Uterus (tissue), 2 donors: Measurements from ENCODE around the gene GTF2F2.
A peak's percentile ranks its signal among the peaks of the same experiment; 100 is the strongest.

Source experiments
- POLR2A ChIP-seq, 2 donors: fragments of 450-650 bp; IDR thresholded peaks; one replicate each; pipeline ENCODE4 v1.6.1; 2016; ENCODE audit warnings: antibody characterized with exemption in 2 of 2, mild to moderate bottlenecking in 1 of 2, moderate library complexity in 1 of 2
- TF ChIP-seq, protein P1 (sequence below), 4 experiments: fragments of 200-600 bp in 2 of 4; fragments of 450-650 bp in 2 of 4; sonication (generic) in 2 of 4; IDR thresholded peaks; one replicate each; pipeline ENCODE4 v1.5.1; 2016 to 2019; ENCODE audit warnings: antibody characterized with exemption in 4 of 4, mild to moderate bottlenecking in 2 of 4, moderate library complexity in 1 of 4

DNA sequence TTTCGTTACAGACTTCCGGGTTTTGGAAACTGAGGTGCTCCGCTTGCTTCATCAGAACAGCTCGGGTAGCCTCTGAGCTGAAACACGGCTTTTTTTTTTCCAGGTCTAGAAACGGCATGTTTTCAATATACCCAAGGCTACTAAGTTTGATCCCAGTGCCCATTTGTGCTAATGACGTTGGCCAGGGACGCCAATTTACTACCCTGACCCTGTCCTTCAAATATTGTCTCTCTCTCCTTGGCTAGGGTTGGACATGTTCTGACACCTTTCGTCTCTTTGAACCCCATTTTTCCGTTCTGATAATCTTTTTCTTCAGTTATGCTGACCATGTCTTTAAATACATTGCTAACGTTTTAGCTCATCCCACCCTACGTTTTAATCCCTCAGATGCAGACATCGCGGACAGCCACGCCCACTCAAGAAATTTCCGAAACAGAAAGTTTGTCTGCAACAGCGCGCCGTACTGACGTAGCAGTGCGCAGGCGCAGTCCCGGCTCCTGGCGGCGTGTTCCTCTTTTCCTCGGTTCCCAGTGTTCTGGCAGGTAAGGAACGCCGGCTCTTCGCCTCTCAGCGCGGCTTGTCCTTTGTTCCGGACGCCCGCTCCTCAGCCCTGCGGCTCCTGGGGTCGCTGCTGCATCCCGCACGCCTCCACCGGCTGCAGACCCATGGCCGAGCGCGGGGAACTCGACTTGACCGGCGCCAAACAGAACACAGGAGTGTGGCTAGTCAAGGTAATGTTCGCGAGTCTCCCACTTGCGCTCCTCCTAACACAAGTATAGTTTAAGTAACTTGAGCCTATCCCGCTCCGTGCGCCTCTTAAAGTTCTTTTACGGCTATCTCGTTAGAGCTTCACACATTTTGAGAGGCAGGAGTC lies at the start of gene GTF2F2:
- peak; percentile 32 to 46 for TF ChIP-seq POLR2A (IDR thresholded peaks at IDR 0.05)
- TF ChIP-seq, protein P1, sequence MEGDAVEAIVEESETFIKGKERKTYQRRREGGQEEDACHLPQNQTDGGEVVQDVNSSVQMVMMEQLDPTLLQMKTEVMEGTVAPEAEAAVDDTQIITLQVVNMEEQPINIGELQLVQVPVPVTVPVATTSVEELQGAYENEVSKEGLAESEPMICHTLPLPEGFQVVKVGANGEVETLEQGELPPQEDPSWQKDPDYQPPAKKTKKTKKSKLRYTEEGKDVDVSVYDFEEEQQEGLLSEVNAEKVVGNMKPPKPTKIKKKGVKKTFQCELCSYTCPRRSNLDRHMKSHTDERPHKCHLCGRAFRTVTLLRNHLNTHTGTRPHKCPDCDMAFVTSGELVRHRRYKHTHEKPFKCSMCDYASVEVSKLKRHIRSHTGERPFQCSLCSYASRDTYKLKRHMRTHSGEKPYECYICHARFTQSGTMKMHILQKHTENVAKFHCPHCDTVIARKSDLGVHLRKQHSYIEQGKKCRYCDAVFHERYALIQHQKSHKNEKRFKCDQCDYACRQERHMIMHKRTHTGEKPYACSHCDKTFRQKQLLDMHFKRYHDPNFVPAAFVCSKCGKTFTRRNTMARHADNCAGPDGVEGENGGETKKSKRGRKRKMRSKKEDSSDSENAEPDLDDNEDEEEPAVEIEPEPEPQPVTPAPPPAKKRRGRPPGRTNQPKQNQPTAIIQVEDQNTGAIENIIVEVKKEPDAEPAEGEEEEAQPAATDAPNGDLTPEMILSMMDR (IDR thresholded peaks at IDR 0.05) = peak in 2 of 4 experiments; percentile 3 to 28
